Lower leg skin (tissue), 3 donors: ENCODE data around the gene RAP1A.

Source experiments
- CTCF ChIP-seq, 3 donors: fragments of 450-650 bp; IDR thresholded peaks; one replicate each; pipeline ENCODE4 v1.5.1; 2016; ENCODE audit warnings: antibody characterized with exemption in 3 of 3, mild to moderate bottlenecking in 3 of 3, moderate library complexity in 2 of 3
- POLR2A ChIP-seq, 2 donors: fragments of 450-650 bp; IDR thresholded peaks; one replicate each; pipeline ENCODE4 v1.6.1; 2016 to 2017; ENCODE audit warnings: antibody characterized with exemption in 2 of 2, mild to moderate bottlenecking in 1 of 2, moderate library complexity in 1 of 2

- TF ChIP-seq CTCF (IDR thresholded peaks at IDR 0.05) (no peak), POLR2A (IDR thresholded peaks at IDR 0.05) (no peak)
Measured at GRCh38 chr1:111695801-111696200, 76.2 kb downstream of the RAP1A start.
